ENCODE data around the gene NTNG2. TPM values are rescaled to one million over a fixed set of nuclear protein-coding genes. Genes with fewer than 3 reads are reported as not detected.
A peak's percentile ranks its signal among the peaks of the same experiment; 100 is the strongest.
"Not testable (repeated sequence)": the region's sequence is repeated elsewhere in the genome, so short reads cannot be mapped to it uniquely, and the experiment has no call there.

The NTNG2 gene
- total RNA-seq, 2 experiments from 2014 or later, result 10.9 to 15.6 TPM

- Mint-ChIP-seq H3K4me3 (no peak overlapping the region), H3K27me3 (peaks cover 1% of the 10 kb centered on the region), H3K9me3 (no peaks in the 10 kb centered on the region), H3K27ac (no peak overlapping the region), H3K36me3 (peaks cover 6% of the 10 kb centered on the region), H3K4me1 (peaks cover 8% of the 10 kb centered on the region)
- ATAC-seq (ENCODE audit: low read depth) (no peak), DNase-seq (no peak)
- POLR2A ChIA-PET, result no interaction called here
Measured at GRCh38 chr9:132260846-132261245, 99.0 kb downstream of the NTNG2 start.

GRCh38 chr9:132266017-132266416, 104.2 kb downstream of the NTNG2 start:
- DNase-seq (no peak), ATAC-seq (ENCODE audit: low read depth) (no peak)
- Mint-ChIP-seq H3K9me3 (no peaks in the 10 kb centered on the region), H3K4me1 (peaks cover 2% of the 10 kb centered on the region), H3K27me3 (no peaks in the 10 kb centered on the region), H3K27ac (no peak overlapping the region), H3K4me3 (no peak overlapping the region), H3K36me3 (peaks cover 14% of the 10 kb centered on the region)
- POLR2A ChIA-PET, result no interaction called here

DNA sequence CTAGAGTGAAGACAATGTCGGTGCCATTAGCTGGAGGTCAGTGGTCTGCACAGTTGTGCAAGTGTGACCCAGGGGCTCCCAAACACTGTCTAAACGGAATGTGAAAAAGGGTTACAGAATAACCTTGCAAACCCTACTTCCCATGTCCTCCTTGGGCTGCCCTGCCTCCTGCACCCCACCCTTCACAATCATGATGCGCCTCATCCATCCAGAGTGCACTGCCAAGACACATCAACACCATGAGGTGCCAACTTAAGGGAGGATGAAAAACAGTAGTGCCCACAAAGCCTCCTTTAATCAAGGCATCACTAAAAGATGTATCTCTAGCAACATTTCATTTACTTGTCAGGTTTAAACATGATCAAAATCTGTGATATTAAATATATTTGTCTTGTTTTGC, 105.8 kb downstream of the NTNG2 start:
- POLR2A ChIA-PET, result no interaction called here
- H3K4me1 Mint-ChIP-seq, result peaks cover 2% of the 10 kb centered on the region
- no peaks in the 10 kb centered on the region for H3K9me3 Mint-ChIP-seq
- no peak for ATAC-seq (ENCODE audit: low read depth)
- no peak overlapping the region for H3K4me3 Mint-ChIP-seq
- no peak for DNase-seq
- peaks cover 15% of the 10 kb centered on the region for H3K36me3 Mint-ChIP-seq
- H3K27ac Mint-ChIP-seq, result no peak overlapping the region
- H3K27me3 Mint-ChIP-seq, result no peaks in the 10 kb centered on the region

DNA sequence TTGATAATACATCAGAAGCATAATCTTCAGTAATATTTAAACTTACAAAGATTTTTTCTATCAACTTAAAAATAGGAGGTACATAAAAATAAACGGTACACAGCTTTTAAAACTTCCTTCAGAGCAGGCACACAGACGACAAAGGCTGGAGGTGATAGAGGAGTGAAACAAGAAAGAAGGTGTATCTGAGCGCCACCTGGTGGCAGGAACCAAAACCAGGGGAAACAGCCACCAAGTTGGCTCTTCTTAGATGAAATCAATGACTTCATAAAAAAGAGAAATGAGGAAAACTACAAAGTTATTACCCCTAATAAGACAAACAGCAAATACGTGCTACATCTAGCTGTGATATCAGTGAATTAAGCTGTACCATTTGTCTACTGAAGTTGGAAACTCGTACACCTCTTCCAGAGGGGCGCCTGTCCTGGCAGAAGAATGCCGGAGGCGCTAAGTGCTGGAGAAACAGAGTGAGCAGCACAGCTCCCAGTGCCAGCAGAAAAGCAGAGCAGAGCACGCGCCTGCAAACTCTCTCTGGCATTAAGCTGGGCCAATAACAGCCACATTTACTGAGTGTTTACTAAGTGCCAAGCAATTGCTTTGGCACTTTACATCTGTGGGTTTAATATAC, 107.0 kb downstream of the NTNG2 start:
- Mint-ChIP-seq H3K27ac (no peak overlapping the region), H3K4me1 (no peaks in the 10 kb centered on the region), H3K4me3 (no peak overlapping the region), H3K27me3 (no peaks in the 10 kb centered on the region), H3K36me3 (peaks cover 20% of the 10 kb centered on the region), H3K9me3 (no peaks in the 10 kb centered on the region)
- POLR2A ChIA-PET, result no interaction called here
- peak; percentile 74 for DNase-seq
- peak; percentile 52 for ATAC-seq (ENCODE audit: low read depth)

DNA sequence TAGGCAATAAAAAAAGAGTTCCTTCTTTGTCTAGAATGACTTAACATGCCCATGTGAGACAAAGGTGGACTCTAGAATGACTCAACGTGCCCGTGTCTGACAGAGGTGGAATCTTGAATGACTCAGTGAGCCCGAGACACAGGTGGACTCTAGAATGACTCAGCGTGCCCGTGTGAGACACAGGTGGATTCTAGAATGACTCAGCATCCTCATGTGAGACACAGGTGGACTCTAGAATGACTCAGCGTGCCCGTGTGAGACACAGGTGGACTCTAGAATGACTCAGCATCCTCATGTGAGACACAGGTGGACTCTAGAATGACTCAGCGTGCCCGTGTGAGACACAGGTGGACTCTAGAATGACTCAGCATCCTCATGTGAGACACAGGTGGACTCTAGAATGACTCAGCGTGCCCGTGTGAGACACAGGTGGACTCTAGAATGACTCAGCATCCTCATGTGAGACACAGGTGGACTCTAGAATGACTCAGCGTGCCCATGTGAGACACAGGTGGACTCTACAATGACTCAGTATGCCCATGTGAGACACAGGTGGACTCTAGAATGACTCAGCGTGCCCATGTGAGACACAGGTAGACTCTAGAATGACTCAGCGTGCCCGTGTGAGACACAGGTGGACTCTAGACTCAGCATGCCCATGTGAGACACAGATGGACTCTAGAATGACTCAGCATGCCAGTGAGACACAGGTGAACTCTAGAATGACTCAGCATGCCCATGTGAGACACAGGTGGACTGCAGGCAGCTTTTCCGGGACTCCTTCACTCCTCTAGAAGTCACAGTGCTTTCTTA, 108.1 kb downstream of the NTNG2 start:
- peaks cover 29% of the 10 kb centered on the region for H3K36me3 Mint-ChIP-seq
- H3K4me3 Mint-ChIP-seq; H3K4me1 Mint-ChIP-seq; H3K27me3 Mint-ChIP-seq; DNase-seq; ATAC-seq (ENCODE audit: low read depth); POLR2A ChIA-PET; H3K27ac Mint-ChIP-seq; H3K9me3 Mint-ChIP-seq: not testable (repeated sequence)

- H3K9me3 Mint-ChIP-seq, result no peaks in the 10 kb centered on the region
- ATAC-seq (ENCODE audit: low read depth), result no peak
- H3K4me3 Mint-ChIP-seq, result no peak overlapping the region
- H3K4me1 Mint-ChIP-seq, result no peaks in the 10 kb centered on the region
- peaks cover 51% of the 10 kb centered on the region for H3K36me3 Mint-ChIP-seq
- no peak for DNase-seq
- H3K27ac Mint-ChIP-seq, result no peak overlapping the region
- POLR2A ChIA-PET, result no interaction called here
- H3K27me3 Mint-ChIP-seq, result no peaks in the 10 kb centered on the region
Measured at GRCh38 chr9:132274861-132275260, 113.0 kb downstream of the NTNG2 start.

GRCh38 chr9:132283165-132283564, 121.3 kb downstream of the NTNG2 start:
- no peak overlapping the region for H3K4me3 Mint-ChIP-seq
- DNase-seq (no peak), ATAC-seq (ENCODE audit: low read depth) (no peak)
- POLR2A ChIA-PET, result no interaction called here
- H3K4me1 Mint-ChIP-seq, result peaks cover 4% of the 10 kb centered on the region
- H3K9me3 Mint-ChIP-seq, result no peaks in the 10 kb centered on the region
- peaks cover 36% of the 10 kb centered on the region for H3K36me3 Mint-ChIP-seq
- no peaks in the 10 kb centered on the region for H3K27me3 Mint-ChIP-seq
- no peak overlapping the region for H3K27ac Mint-ChIP-seq

DNA sequence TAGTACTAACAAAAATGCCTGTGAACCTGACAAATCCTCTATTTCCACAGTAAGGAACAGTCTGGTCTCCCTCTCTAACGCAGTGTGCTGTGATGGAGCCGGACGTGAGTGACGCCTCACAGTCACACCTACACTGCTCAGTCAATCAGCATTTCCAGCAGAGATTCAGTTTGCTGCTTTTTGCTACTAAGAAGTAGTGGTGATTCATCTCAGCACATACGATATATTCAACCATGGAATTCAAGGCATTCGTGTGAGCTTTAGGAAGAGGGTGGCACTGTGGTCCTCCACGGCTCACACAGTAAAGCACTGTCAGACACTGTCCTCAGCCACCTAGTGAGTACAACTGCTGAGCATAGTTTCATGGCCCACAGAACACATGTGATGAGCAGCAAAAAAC, 122.0 kb downstream of the NTNG2 start:
- Mint-ChIP-seq H3K27me3 (no peaks in the 10 kb centered on the region), H3K36me3 (peaks cover 38% of the 10 kb centered on the region), H3K27ac (no peak overlapping the region), H3K9me3 (no peaks in the 10 kb centered on the region), H3K4me3 (no peak overlapping the region), H3K4me1 (peaks cover 9% of the 10 kb centered on the region)
- POLR2A ChIA-PET, result no interaction called here
- no peak for DNase-seq
- no peak for ATAC-seq (ENCODE audit: low read depth)

GRCh38 chr9:132287256-132287760, 125.5 kb downstream of the NTNG2 start:
- Mint-ChIP-seq H3K27me3 (no peaks in the 10 kb centered on the region), H3K36me3 (peaks cover 25% of the 10 kb centered on the region), H3K9me3 (no peaks in the 10 kb centered on the region), H3K27ac (no peak overlapping the region), H3K4me1 (peaks cover 13% of the 10 kb centered on the region), H3K4me3 (no peak overlapping the region)
- ATAC-seq (ENCODE audit: low read depth), result no peak
- no peak for DNase-seq
- POLR2A ChIA-PET, result no interaction called here

DNA sequence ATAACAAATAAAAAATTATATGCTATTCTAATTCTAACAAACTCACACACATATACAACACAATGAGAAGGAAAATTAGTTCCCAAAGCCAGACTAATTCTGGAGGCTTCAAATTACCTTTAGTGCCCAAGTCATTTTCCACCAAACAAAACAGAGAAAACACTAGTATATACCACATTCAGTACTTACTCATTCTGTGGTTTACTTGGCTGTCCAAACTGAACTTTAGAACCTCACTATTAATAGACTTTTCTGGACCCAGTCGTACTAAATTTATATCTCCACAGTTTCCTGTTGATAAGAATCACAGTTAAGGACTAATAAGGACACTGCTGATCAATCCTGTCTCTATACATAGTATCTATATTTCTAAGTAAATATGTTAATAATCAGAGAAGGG, 126.5 kb downstream of the NTNG2 start:
- no peak for DNase-seq
- Mint-ChIP-seq H3K27me3 (no peaks in the 10 kb centered on the region), H3K4me1 (peaks cover 20% of the 10 kb centered on the region), H3K36me3 (peaks cover 23% of the 10 kb centered on the region), H3K27ac (no peak overlapping the region), H3K4me3 (no peak overlapping the region), H3K9me3 (no peaks in the 10 kb centered on the region)
- ATAC-seq (ENCODE audit: low read depth), result no peak
- POLR2A ChIA-PET, result no interaction called here

DNA sequence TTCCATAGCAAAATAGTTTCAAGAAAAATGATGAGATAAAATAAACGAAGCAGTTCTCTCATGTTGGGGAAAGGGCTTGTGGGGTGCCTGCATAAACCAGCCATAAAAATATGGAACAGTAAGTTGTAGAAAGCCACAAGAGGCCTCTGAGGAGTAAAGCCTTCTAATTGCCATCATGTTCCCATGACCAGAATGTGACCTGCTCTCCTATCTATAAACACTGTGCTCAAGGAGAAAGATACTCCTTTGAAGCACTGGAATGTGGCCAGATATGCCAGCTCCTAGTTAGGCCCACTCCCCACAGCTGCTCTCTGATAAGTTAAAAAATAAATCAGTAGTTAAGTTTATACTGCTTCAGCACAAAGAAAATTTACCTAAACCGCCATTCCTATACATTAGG, 127.1 kb downstream of the NTNG2 start:
- Mint-ChIP-seq H3K36me3 (peaks cover 20% of the 10 kb centered on the region), H3K4me3 (no peak overlapping the region), H3K9me3 (no peaks in the 10 kb centered on the region), H3K4me1 (peaks cover 20% of the 10 kb centered on the region), H3K27ac (no peak overlapping the region), H3K27me3 (no peaks in the 10 kb centered on the region)
- POLR2A ChIA-PET, result no interaction called here
- no peak for DNase-seq
- no peak for ATAC-seq (ENCODE audit: low read depth)

GRCh38 chr9:132293145-132293721, 131.4 kb downstream of the NTNG2 start:
- DNase-seq (no peak), ATAC-seq (ENCODE audit: low read depth) (peak; percentile 93)
- Mint-ChIP-seq H3K36me3 (peaks cover 28% of the 10 kb centered on the region), H3K27ac (peak overlapping the region; percentile 63), H3K4me3 (peak overlapping the region; percentile 60), H3K9me3 (no peaks in the 10 kb centered on the region), H3K27me3 (no peaks in the 10 kb centered on the region), H3K4me1 (peaks cover 29% of the 10 kb centered on the region)
- POLR2A ChIA-PET, result interaction anchor here (1.0 to 1.5 kb wide), 2 partner anchors 22 to 58 kb away, joined by 3 to 6 read pairs; no protein-coding TSS in a partner anchor
